GM12875 (cell line): ENCODE measurements around the gene ATP2B3.
A peak's percentile ranks its signal among the peaks of the same experiment; 100 is the strongest.
"Not testable (repeated sequence)": the region's sequence is repeated elsewhere in the genome, so short reads cannot be mapped to it uniquely, and the experiment has no call there.

Experiments used
- H3K4me3 ChIP-seq: one replicate; pipeline ENCODE4 v1.5.1; 2011; ENCODE audit warnings: low read depth, low read length, control low read depth
- CTCF ChIP-seq: IDR thresholded peaks from 2 replicates; pipeline ENCODE4 v1.5.1; 2011; ENCODE audit warnings: low read depth, mild to moderate bottlenecking, control low read depth, inconsistent platforms, low read length, moderate library complexity, borderline replicate concordance; ENCODE audit not compliant: insufficient read depth

The ATP2B3 gene

GRCh38 chrX:153599192-153600031, 82.0 kb downstream of the ATP2B3 start:
- TF ChIP-seq CTCF, result no peak
- H3K4me3 ChIP-seq, result peak overlapping the region; percentile 71

- TF ChIP-seq CTCF, result no peak
- H3K4me3 ChIP-seq, result peak overlapping the region; percentile 71
These were observed 82.6 kb downstream of the ATP2B3 start for GRCh38 chrX:153600032-153600373.

GRCh38 chrX:153600921-153601320, 83.5 kb downstream of the ATP2B3 start:
- no peak for TF ChIP-seq CTCF
- H3K4me3 ChIP-seq, result no peak overlapping the region

GRCh38 chrX:153601511-153602110, 84.2 kb downstream of the ATP2B3 start:
- H3K4me3 ChIP-seq, result no peak overlapping the region
- no peak for TF ChIP-seq CTCF

GRCh38 chrX:153602601-153603000, 85.2 kb downstream of the ATP2B3 start:
- no peak overlapping the region for H3K4me3 ChIP-seq
- no peak for TF ChIP-seq CTCF

- TF ChIP-seq CTCF, result no peak
These were observed 85.8 kb downstream of the ATP2B3 start for GRCh38 chrX:153603131-153603656.

GRCh38 chrX:153604666-153605380, 87.4 kb downstream of the ATP2B3 start:
- not testable (repeated sequence) for H3K4me3 ChIP-seq

More at GRCh38 chrX:153603131-153603656, 85.8 kb downstream of the ATP2B3 start:
- H3K4me3 ChIP-seq, result no peak overlapping the region
